HG02623 (cell line): Measurements from ENCODE around the gene LGALS9C.
A peak's percentile ranks its signal among the peaks of the same experiment; 100 is the strongest.
"Not testable (repeated sequence)": the region's sequence is repeated elsewhere in the genome, so short reads cannot be mapped to it uniquely, and the experiment has no call there.

ENCODE experiments used
- ATAC-seq: cut with Tn5 transposase; IDR thresholded peaks from one replicate; pipeline ENCODE4 v1.9.1; 2021; ENCODE audit warnings: moderate library complexity; ENCODE audit not compliant: unreplicated experiment

Gene LGALS9C

DNA sequence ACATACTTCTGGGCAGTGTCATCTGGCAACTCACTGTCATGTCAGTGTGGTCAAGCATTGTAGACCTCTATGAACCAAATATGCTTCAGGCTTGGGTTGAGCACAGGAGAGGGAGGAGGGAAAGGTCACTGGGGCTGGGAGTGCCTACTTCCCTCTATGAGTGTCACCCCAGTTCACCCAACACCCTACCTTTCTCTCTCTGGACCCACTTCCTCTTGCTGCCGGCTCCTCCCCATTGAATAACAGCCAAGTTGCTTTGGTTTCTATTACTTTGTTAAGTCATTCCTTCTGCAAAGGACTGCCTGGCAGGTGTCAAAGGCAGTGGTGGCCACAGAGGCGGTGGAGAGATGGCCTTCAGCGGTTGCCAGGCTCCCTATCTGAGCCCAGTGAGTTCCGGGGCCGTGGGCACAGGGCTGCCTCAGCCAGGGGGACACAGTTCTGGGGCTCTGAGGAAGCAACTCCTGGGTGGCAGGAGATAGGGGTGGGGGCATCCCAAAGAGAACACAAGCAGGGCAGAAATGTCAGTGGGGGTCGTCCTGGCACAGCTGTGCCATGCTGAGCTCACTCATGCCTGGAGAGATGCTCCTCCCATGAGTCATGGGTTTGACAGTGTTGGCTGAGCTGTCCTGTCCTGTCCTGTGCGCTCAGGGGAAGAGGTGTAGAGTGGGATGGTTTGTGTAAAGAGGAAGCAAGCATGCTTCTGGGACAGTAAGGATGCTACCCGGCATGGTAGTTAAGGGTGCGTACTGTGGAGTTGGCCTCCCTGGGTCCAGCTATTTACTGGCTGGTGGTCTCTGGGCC, at the start of gene LGALS9C:
LGALS9C (plus strand) TSS at position 282 of the 801 bp plus-strand sequence; CDS start at position 348, 66 bp downstream.
- peak; percentile 57 for ATAC-seq

DNA sequence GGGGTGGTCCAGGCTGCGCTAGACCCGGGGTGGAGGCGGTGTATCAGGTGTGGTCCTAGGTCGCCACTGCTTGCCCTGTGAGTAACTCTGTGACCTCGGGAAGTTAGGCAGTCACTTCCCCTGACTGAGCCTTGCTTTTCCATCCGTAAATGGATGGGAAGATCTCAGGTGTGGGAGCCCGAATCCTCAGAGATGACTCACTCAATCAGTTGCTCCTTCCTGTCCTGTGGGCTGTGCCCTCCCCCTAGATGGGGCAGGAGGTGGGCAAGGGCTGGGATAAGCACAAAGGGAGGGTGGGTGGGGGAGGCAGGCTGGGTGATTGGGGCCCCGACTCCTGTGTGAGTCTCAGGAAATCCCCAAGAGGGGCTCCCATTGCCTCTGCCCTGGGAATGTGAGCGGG, 44.4 kb upstream of the LGALS9C start:
- not testable (repeated sequence) for ATAC-seq

DNA sequence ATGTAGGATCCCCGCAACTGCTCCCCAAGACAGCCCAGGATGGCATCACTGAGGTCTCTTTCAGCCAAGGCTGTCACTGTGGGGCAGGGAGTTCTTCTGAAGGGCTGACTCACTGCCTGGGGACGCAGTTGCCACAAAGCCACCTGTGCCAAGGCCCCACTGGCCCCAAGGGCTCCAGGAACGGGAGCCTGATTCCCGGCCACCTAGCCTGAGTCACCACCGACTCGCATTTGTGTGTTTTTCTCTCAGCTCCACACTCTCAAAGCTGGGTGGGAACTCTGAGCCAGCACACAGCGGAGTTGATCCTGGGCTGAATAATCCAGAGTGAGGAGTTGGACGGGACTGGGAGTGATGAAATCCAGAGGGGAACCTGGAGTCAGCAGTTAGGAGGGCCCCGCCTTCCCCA, 37.1 kb upstream of the LGALS9C start:
- not testable (repeated sequence) for ATAC-seq

DNA sequence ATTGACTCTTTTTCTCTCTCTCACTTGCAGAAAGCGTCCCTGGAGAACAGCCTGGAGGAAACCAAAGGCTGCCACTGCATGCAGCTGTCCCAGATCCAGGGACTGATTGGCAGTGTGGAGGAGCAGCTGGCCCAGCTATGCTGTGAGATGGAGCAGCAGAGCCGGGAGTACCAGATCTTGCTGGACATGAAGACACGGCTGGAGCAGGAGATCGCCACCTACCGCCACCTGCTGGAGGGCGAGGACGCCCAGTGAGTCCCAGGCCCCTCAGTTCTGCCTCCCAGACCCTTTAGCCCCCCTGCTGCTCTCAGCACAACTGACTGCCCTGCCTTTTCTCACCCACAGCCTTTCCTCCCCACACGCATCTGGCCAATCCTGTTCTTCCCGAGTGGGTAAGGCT, 34.5 kb upstream of the LGALS9C start:
- not testable (repeated sequence) for ATAC-seq

DNA sequence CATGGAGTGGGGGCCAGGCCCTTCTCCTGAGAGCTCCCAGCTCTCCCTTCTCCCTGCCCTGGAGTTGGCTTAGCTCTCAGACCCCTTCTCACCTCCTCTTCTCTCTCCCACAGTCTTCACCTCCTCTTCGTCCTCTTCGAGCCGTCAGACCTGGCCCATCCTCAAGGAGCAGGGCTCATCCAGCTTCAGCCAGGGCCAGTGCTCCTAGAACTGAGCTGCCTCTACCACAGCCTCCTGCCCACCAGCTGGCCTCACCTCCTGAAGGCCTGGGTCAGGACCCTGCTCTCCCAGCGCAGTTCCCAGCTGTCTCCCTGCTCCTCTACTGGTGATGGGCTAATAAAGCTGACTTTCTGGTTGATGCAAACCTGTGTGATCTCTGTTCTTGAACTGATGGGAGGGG, 34.1 kb upstream of the LGALS9C start:
- ATAC-seq = not testable (repeated sequence)

DNA sequence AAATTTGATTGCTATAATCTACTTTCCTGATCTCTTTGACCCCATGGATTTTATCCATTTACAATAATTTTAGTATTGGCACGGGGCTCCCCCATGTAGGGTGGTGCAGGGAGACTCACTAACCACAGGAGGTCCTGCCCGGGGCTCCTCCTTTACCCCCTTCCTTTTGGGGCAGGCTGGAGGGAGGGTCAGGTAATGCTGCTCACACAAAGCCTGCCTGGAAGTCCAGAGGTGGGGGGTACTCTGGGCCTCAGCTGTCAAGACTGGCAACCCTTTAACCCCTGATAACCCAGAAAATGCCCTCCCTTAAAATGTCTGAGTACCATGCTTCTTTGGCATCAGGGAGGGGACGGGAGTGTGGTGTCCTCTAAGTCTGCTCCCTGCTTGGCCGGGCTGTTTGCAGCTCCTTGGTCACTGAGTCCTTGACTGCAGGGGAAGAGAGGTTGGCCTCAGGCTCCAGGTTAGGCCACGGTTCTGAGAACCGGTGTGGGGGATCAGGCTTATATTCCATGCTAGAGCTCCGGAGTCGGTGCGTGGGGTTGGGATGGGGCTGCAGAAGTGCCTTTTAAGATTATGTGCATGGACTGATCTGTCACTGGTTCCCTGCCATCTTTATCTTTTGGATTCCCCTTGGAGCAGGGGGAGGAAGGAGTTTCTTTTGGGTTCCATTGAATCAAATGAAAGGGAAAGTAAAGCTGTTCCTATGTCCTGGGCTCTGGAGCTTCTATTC, 28.9 kb upstream of the LGALS9C start:
- not testable (repeated sequence) for ATAC-seq

DNA sequence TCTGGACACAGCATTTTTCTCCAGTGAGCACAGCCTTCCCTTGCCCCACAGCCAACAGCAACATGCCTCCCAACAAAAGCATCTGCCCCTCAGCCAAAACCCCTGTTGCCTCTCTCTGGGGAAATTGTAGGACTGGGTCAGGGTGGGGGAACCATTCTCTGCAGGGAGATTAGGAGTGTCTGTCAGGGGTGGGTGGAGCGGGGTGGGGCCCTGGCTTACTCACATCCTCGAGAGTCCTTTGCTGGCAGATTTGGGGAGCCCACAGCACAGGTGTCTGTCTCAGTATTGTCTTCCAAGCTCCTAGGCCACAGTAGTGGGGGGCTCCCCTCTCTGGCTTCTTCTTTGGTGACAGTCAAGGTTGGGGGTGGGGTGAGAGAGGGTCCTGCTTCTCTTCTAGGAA, 28.3 kb upstream of the LGALS9C start:
- not testable (repeated sequence) for ATAC-seq

DNA sequence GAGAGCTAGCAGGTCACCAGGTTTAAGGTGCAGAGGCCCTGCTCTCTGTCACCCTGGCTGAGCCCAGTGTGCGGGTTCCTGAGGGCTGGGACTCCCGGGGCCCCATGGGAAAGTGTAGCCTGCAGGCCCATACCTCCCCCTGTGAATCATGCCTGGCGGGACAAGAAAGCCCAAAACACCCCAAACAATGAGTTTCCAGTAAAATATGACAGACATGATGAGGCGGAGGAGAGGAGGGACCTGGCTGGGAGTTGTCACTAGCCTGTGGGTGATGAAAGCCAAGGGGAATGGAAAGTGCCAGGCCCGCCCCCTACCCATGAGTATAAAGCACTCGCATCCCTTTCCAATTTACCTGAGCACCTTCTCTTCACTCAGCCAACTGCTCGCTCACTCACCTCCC, 26.8 kb upstream of the LGALS9C start:
- ATAC-seq = not testable (repeated sequence)

DNA sequence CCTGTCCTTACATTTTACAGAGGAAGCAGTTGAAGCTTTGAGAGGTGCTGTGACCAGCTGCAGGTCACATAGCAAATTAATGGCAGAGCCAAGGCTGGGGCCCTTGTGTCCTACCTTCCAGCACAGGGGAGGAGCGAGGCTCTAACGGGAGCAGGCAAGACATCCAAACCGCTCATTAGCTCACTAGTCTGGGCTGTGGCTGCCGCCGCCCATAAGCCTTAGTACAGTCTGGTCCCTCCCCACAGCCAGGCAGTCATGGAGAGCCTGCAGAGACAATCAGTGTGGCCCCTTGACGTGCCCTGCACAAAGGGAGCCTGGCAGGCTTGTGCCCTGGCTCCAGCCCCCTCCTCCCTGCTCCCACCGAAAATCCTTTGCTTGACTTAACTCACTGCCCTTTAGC, 25.6 kb upstream of the LGALS9C start:
- not testable (repeated sequence) for ATAC-seq

DNA sequence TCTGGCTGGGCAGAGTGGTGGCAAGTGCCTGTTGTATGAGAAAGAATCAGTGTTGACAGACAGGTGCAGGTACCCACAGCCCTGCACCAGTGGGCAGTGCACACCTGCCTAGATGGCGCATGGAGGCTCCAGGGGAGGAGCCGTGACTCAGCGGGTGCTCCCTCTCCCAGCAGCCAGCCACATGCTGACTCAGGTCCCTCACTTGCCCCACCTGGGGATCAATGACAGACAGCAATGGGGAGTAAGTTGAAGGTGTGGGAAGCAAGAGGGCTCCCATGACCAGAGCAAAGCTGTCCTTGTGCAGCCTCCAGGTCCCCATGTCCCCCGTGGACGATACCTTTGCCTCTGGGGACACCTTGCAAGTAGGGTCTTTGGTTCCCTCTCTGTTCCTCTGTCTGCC, 24.6 kb upstream of the LGALS9C start:
- not testable (repeated sequence) for ATAC-seq

DNA sequence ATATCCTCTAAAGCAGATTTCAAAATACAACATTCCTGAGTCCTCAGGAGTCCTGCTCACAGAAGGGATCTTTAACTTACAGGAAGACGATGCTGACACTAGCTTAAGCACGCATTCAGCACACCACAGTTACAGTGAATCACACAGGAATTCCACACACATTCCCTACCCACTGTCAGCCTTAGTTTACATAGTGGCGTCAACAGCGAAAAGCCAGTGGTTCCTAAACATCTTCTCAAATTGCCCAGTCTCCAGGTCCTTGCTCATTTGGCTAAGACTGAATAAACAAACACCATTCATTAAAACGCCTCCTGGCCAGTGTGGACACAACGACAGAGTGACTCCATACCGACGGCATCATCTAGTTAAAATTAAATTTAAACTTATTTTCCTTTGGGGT, 17.6 kb upstream of the LGALS9C start:
- not testable (repeated sequence) for ATAC-seq

DNA sequence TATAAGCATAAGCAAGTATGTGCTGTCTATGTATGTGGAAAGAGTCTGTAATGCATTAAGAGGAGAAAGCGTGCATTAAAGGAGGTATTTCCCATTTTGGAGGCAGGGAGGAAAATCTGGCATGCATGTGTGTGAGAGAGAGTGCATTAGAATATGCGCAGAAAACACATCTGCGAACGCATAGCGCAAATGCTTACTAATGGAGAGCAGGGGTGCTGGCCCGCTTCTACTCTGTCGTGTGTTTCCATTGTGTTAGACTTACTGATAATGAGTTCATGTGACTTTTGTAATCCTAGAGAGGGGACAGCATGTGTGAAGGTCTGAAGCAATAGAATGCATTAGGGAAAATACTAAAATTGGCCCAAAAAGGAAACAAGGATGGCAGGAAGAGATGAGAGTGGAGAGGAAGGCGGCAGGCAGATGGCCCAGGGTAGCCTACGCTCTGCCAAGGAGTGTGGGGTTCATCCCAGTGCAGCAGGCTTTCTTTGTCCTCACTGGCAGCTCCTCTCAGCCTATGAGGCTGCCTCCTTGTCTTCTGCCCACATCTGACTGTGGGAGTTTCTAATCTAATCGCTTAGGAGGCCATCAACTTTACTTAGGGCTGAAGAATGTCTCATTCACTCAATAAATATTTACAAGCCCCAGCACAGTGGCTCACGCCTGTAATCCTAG, 12.6 kb upstream of the LGALS9C start:
- not testable (repeated sequence) for ATAC-seq

DNA sequence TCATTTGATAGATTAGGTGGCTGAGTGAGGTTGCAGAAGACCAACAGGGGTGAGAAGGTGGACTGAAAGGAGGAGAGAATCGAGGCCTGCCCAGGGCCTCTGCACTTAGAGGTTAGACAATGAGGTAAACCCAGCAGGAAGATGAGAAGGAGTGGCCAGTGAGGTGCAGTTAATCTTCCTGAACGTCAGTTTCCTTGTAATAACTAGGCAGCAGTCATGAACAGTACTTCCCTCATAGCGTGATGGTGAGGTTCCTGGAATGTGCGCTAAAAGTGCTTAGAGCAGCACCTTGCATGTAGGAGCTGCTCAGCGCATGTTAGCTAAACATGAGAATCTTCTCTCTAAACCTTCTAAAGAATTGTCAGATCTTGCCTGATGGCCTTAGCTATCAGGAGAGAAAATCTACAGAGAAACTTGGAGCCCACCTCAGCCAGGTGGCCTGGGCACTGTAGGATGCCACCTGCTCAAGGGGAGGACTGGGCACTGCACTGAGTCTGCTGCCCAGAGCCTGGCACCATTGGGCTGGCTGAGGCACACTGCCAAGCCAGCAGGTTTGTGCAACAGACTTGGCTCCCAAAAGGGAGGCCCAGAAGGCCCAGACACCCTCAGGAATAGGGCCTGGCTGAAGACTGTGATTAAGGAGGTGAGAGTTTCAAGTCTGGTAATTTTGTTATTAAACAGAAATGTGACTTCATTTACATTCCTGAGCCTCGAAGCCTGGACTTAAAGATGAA, 10.2 kb upstream of the LGALS9C start:
- not testable (repeated sequence) for ATAC-seq

DNA sequence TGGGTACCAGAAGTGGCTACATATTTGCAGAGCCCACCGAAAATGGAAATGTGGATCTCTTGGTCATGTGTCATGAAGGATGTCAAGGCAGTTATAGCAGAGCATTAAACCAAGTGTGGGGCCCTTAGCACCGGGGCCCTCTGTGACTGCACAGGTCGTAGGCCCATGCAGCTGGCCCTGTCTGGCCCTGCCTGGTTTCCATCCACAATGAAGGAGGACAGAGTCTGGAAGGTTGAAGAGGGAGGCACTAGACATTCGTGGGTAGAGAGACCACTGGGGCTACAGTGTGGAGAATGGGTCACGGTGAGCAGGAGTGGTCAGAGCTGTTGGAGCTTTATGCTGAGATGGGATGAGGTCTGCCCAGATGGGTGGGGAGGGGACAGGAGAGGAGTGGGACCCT, 9.6 kb upstream of the LGALS9C start:
- ATAC-seq = not testable (repeated sequence)

DNA sequence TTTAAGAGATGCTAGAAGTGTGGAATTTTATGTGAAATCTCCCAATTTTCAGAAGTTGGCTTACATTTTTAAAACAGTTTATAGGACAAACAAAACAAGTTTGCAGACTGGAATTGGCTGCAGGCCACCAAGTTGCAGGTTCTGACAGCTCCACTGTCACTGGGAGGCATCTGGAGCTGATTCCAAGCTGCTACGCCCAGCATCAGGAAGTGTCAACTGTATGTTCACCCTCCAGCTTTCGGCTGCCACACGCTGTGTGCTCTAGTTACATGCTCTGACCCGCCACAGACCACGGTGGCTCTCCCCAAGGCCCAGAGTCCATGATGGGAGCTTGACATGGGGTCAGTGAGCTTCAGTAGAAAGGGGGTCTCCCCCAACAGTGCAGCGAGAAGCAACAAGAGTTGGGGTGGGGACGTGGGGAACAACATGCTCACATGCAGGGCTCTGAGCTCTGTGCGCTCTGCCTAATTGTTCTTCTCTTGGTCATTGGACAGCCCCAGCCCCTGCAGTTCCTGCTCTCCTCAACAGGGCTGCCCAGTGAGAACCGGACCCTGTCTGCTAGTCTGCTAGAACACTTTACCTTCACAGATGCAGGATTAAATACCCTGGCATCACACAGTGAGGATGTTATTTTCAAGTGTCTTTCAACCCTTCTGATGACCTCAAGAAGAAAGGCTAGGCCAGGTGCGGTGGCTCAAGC, 8.0 kb upstream of the LGALS9C start:
- ATAC-seq = not testable (repeated sequence)

DNA sequence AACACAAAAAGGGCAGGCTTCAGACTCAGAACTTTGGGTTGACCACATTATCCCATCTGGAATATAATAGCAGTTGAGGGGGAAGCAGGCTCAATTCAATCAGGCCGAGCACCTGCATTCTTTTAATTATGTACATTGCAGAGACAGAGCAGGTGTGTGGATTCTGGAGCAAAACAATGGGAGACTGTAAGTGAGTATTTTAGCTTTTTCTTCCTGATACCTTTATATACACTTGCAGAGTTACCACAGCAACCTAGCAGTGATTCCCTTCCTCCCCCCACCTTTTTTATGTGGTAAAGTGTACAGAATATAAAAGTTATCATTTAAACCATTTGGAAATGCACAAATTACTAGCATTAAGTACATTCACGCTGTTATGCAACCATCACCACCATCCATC, 6.8 kb upstream of the LGALS9C start:
- ATAC-seq = not testable (repeated sequence)

DNA sequence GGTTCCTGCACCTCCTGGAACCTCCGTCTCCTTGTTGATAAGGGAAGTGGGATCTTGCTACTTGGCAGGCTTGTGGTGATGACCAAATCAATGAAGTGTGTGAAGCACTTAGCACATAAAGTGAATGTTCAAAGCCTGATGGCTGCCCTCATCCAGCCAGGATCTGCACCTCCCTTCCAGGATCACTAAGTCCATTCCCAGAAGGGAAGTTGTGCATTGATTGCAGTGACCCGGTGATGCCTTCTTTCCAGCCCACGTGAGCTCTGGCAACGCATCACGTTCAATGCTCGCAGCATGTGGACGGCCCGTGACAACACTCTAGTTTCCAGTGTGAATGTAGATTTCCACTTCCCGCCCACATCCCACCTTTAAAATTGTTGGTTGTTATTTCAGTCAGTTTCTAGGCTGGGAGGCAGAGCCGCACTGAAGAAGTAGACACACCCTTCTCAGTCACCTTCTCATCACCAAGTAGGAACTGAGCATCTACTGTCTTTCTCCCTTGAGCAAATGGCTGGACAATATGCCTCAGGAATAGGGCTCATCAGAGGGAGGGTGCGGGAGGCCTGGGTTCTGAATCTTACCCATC, 6.2 kb upstream of the LGALS9C start:
- not testable (repeated sequence) for ATAC-seq

DNA sequence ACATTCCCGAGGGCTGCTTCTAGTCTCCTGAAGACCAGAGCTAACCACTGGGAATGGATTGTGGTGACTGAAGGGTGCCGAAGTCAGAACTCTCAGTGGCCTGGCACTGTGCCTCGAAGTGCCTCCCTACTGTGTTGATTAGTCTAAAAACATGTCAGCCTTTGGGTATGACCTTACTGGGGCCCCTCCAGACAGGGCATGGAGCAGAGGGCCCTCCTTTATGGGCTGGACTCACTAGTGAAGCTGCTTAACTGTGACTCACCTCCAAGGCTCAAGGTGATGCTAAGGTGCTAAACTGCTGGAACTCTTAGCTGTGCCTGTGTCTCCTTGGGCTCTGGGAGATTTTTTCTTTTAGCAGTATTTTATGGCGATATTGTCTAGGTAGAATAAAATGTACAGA, 2.6 kb upstream of the LGALS9C start:
- not testable (repeated sequence) for ATAC-seq

DNA sequence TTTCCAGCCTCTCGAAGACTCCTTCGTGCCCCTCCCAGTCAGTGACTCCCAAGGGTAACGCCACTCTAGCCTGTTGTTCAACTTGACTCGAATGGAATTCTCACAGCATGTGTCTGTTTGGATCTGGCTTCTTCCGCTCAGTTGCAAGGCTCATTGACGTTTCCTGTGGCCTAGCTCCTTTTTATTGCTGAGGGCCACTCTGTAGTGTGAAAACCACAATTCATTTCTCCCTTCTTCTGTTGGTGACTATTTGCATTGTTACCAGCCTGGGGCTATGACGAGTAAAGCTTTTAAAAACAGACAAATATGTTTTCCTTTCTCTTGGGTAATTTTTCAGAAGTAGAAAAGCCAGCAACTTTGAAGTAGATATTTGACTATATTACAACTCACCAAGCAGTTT, 1.8 kb upstream of the LGALS9C start:
- ATAC-seq = not testable (repeated sequence)

DNA sequence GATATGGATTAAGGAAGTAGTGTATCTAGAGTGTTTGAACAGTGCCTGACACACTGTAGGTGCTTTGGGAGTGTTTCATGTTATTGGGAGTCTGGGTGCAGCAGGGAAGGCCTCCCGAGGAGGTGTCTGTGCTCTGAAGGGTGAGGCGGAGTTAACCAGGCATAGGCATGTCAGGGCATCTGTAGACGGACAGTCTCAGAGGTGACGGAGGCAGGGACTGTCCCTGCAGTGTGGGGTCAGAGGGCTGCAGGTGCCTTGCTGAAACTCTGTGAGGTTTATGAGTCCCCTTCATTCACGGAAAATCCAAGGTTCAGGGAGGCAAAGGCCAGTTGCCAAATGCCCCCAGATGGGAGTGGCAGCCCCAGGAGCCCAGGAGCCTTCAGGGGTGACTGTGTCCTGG, 778 bp downstream of the LGALS9C start:
- not testable (repeated sequence) for ATAC-seq
